HG02970 (cell line): ENCODE data around the gene LGALS8.
A peak's percentile ranks its signal among the peaks of the same experiment; 100 is the strongest.

Experiments used
- ATAC-seq: cut with Tn5 transposase; IDR thresholded peaks from one replicate; pipeline ENCODE4 v1.9.1; 2021; ENCODE audit warnings: mild to moderate bottlenecking, moderate library complexity, moderate number of reproducible peaks; ENCODE audit not compliant: unreplicated experiment, low FRiP score

Gene LGALS8

GRCh38 chr1:236508593-236509027, 15.2 kb upstream of the LGALS8 start:
- ATAC-seq: no peak

- ATAC-seq: no peak
These were observed 14.6 kb upstream of the LGALS8 start for GRCh38 chr1:236509203-236509602.

DNA sequence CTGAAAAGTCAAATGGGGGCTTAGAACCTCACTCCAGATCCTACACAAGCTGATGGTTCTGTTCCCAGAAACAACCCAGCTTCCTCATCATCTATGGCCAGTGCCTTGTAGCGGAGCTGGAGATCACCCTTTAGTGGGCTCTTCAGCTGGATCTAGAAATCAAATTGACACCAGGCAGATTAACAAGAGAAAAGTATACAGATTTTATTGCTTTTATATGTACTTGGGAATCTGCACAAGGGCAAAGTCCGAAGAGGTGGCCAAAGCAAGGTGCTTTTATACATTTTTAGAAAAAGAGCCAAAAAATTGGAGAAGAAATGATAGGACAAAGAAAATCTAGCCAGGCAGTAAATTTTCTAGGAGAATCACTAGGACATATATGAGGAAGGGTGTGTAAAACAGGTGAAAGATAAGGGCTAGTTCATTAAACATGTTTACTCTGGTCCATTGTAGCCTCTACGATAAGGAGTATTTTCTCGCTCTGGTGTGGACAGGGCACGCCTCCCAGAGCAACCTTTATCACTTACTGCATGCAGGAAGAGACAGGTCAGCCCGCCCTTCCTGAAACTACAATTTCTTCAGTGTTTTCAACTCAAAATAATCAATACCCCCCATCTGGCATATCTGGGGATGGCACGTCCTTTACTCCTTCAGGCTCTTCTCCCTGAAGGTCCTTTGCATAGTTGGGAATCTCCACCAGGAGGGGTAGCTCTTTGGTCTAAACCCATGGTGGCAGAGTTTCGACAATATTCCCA, 14.0 kb upstream of the LGALS8 start:
- no peak for ATAC-seq

DNA sequence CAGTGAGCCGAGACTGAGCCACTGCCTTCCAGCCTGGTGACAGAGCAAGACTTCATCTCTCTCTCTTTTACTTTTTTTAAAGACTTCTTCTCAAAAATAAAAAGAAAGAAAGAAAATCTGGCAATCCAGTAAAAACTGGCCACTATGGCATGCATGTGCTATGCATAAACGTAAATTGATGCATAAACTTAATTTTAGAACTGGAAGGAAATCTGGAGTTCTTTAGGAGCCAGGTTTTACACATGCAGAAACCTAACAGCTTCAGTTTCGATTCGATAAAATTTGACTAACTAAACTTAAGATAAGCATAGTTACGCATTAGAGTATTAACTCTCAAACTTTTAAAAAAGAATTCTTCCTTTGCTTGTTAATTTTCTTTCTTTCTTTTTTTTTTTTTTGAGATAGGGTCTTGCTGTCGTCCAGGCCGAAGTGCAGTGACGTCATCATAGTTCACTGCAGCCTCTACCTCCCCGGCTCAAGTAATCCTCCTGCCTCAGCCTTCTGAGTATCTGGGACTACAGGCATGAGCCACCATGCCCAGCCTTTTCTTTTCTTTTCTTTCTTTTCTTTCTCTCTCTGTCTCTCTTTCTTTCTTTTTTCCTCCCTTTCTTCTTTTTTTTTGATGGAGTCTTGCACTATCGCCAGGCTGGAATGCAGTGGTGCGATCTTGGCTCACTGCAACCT, 11.9 kb upstream of the LGALS8 start:
- ATAC-seq: no peak

- ATAC-seq: no peak
These were observed 8.9 kb upstream of the LGALS8 start for GRCh38 chr1:236514703-236515442.

- ATAC-seq: no peak
These were observed 8.3 kb upstream of the LGALS8 start for GRCh38 chr1:236515443-236515958.

DNA sequence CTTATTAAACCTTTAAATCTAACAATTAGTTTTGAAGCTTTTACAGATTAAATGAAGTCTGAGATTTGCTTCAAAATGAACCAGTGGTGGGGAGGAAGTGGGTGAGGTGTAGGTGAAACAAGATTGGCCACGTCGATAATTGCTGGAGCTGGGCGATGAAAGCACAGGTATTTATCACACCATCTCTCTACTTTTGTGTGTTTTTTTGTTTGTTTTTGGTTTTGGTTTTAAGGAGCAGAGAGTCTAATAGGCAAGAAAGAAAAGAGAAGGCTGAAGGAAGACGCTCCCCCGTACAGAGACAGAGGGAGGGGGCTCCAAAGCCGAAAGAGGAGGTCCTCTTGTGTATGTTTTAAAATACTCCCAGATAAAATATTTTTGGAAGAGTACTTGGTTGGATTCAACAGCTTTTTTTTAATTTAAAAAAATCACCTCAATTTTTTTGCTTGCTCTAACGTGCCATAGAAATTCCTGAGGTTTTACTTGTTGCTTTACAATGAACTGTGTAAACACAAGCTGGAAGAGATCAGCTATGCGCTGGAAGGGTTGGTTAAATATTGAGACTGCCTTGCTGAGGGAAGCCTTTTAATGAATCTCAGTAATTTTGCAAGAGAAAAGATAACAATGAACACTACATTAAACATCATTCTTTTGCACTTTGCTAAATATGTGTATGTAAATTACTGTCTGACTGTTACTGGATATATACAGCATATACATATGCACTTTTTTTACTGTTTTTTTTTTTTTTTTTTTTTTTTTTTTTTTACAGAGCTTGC, 6.7 kb upstream of the LGALS8 start:
- no peak for ATAC-seq

DNA sequence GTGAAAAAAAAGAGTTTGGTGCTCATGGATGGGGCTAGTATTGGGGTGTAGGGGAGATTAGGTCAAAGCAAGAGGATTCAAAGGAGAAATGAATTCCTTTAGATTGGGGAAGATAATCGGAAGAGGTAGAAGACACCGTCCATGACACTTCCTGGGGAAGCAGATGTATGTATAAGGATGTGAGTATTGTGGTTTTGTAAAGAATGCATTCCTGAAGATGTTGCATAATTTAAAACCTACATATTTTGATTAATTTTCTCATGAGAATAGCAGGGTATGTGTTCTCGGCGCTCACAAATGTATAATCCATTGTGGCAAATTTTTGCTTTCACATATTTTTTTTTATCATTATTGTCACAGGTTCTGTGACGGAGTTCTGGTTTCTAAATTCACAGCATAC, 5.5 kb upstream of the LGALS8 start:
- no peak for ATAC-seq

DNA sequence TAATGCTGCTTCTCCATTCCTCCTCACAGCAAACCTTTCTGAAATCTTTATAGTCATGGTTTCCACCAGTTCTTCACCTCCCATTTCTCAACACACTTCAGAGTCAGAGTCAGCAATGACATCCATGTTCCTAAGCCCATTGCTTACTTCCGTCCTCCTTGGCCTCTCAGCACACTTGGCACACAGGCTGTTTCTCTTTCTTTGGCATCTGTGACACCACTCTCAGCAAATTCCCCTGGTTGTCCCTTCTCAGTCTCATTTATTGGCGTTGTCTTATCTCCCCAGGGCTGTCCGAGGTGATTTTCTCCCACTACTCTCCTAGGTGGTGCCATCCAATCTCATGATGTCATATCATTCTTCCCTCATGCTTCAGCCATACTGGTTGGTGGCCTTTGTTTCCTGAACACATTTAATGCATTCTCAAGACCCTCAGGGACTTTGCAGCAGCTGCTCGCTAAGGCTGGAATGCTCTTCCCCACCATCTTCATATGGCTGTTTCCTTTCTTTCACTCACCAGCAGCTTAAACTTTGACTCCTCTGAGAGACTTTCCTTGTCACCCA, 3.3 kb upstream of the LGALS8 start:
- no peak for ATAC-seq

- no peak for ATAC-seq
These were observed 662 bp upstream of the LGALS8 start for GRCh38 chr1:236522937-236523703.

DNA sequence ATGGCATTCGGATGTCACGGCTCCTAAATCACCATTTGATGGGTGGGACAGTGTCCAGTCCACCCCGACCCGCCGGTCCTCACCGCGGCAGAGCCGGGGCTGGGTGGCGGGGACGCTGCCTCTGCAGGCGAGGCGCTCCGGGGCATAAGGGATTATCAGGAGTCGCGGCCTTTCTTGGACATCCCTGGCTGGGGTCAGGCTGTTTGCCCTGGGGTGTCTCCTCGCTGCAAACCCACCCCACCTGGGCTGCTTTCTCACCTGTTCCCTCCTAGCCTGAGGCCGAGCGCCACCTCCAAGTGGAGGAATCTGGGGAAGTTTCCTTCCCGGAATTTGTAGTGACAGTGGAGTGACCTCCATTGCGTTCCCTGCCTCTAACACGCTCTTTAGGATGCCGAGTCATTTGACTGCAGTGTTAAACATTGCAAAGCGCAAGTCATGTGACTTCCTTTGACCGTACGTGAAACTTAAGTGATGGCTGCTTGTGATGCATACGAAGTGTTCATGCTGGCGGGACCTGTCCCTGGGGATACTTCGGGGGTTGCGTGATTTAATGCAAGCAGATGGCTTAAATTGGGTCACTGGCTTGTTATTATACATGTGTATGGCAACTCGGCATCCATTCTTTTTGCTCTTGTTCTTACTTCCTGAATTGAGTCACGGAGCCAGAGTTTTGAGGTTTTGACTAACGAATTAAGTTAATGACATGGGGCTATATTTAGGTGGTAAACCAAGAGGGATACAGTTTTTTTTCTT, 536 bp downstream of the LGALS8 start:
- peak; percentile 85 for ATAC-seq

DNA sequence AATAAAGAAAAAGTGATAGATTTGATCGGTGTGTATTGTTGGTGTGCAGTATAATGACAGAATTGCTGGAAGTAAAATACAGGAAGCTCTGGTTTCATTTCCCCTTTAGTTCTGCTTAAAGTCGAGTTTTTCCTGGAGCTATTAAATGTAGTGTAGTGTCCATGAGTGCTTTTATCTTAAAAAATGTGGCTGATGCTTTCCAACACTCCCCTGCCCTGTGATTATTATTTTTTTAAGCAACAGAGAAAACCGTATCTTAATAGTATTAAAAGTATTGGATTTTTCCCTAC, 1.1 kb downstream of the LGALS8 start:
- no peak for ATAC-seq

- no peak for ATAC-seq
These were observed 2.3 kb downstream of the LGALS8 start for GRCh38 chr1:236526079-236526478.

- no peak for ATAC-seq
These were observed 6.5 kb downstream of the LGALS8 start for GRCh38 chr1:236530286-236530685.

GRCh38 chr1:236530959-236531358, 7.2 kb downstream of the LGALS8 start:
- no peak for ATAC-seq

GRCh38 chr1:236532850-236533249, 9.1 kb downstream of the LGALS8 start:
- no peak for ATAC-seq

GRCh38 chr1:236534151-236534651, 10.4 kb downstream of the LGALS8 start:
- ATAC-seq: no peak

DNA sequence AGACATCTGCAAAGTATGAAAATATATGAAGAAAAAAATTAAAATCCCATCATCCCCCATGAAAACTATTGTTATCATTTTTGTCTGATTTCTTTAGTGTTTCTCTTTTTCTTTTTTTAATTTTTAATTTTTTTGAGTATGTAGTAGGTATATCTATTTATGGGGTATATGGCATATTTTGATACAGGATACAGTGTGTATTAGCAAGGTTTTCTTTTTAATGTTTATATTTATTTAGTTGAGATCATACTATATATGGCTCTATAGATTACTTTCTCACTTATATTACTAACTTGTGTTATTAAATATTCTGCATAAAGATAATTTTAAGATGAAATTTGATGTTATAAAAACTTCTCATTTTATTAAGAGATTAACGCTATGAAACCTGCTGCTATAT, 11.4 kb downstream of the LGALS8 start:
- ATAC-seq: no peak
